K562 (cell line): ENCODE measurements around the gene DNAJC8. TPM values are rescaled to one million over a fixed set of nuclear protein-coding genes. Genes with fewer than 3 reads are reported as not detected.

Source experiments
- ATF7 ChIP-seq: fragments of 450-650 bp; IDR thresholded peaks from 2 replicates; pipeline ENCODE4 v1.7.1; 2014; ENCODE audit warnings: mild to moderate bottlenecking, moderate library complexity
- E2F1 ChIP-seq: sonication (generic); formaldehyde crosslinking; IDR thresholded peaks from 2 replicates; pipeline ENCODE4 v1.8.1; 2023; ENCODE audit warnings: mild to moderate bottlenecking, missing genetic modification reagents, moderate library complexity
- E2F6 ChIP-seq, 2 experiments: IDR thresholded peaks; 2 replicates each; pipeline ENCODE4 v1.6.1; 2011; ENCODE audit warnings: borderline replicate concordance in 1 of 2, control low read depth in 1 of 2, low read depth in 1 of 2, low read length in 1 of 2, mild to moderate bottlenecking in 1 of 2, mixed read lengths in 1 of 2, moderate library complexity in 1 of 2; ENCODE audit not compliant: insufficient read depth in 1 of 2, insufficient read length in 1 of 2, poor library complexity in 1 of 2, severe bottlenecking in 1 of 2; ENCODE audit errors: extremely low read depth in 1 of 2
- KDM5B ChIP-seq: fragments of 200-600 bp; sonication (generic); IDR thresholded peaks from 2 replicates; pipeline ENCODE4 v1.6.1; 2012; ENCODE audit warnings: low read depth, mild to moderate bottlenecking, moderate library complexity, low read length, control low read depth, inconsistent platforms; ENCODE audit not compliant: insufficient replicate concordance
- L3MBTL2 ChIP-seq: fragments of 450-650 bp; IDR thresholded peaks from 2 replicates; pipeline ENCODE4 v1.6.1; 2016; ENCODE audit warnings: mild to moderate bottlenecking, moderate library complexity
- NFRKB ChIP-seq: fragments of 450-650 bp; IDR thresholded peaks from 2 replicates; pipeline ENCODE4 v1.6.1; 2016; ENCODE audit warnings: low read depth
- PPARD ChIP-seq: fragments of 250-450 bp; sonication (Bioruptor Pico); IDR thresholded peaks from 2 replicates; pipeline ENCODE4 v1.8.0; 2022; ENCODE audit warnings: inconsistent platforms, mild to moderate bottlenecking, moderate library complexity
- SMAD4 ChIP-seq: fragments of 250-450 bp; sonication (Bioruptor Pico); conservative IDR thresholded peaks from 2 replicates; pipeline ENCODE4 v1.8.0; 2021; ENCODE audit warnings: inconsistent platforms, mild to moderate bottlenecking, moderate library complexity
- SMARCB1 ChIP-seq: IDR thresholded peaks from 2 replicates; pipeline ENCODE4 v1.6.1; 2011; ENCODE audit warnings: improper control_type of control experiment, low read depth; ENCODE audit not compliant: insufficient read length
- TAF7 ChIP-seq: fragments of 450-650 bp; IDR thresholded peaks from 2 replicates; pipeline ENCODE4 v1.6.1; 2016; ENCODE audit warnings: missing genetic modification characterization, missing compliant biosample characterization
- TBP ChIP-seq: optimal IDR thresholded peaks from 2 replicates; pipeline ENCODE3; 2011; ENCODE audit warnings: low read depth, low read length, improper control_type of control experiment
- TRIM24 ChIP-seq, 2 experiments: fragments of 450-650 bp; IDR thresholded peaks; 2 replicates each; pipeline ENCODE4 v1.6.1; 2016
- ZNF134 ChIP-seq: fragments of 250-450 bp; sonication (Bioruptor Pico); conservative IDR thresholded peaks from 2 replicates; pipeline ENCODE4 v1.4.0; 2020
- ZNF143 ChIP-seq: sonication (generic); formaldehyde crosslinking; IDR thresholded peaks from 2 replicates; pipeline ENCODE4 v1.9.0; 2022; ENCODE audit warnings: mild to moderate bottlenecking, missing genetic modification reagents
- ZNF407 ChIP-seq: fragments of 450-650 bp; IDR thresholded peaks from 2 replicates; pipeline ENCODE4 v1.6.1; 2016; ENCODE audit warnings: low read depth
- polyA plus RNA-seq, 8 experiments: library from polyadenylated mRNA; depleted of rRNA in 4 of 8; stranded (reverse) in 5 of 8; unstranded in 3 of 8; fragments of >200 nt; fragmentation: Nextera tagmentation in 2 of 8; fragmentation: Illumina TruSeq in 1 of 8; extraction: Ambion mirVana in 2 of 8; extraction: Trizol in 1 of 8; gene quantifications; 2 replicates each; pipeline versions ENCODE4 v1.2.1 to v1.2.3, GENCODE V29; 2011 to 2014; ENCODE audit warnings: inconsistent platforms in 1 of 8, missing spikeins in 1 of 8
- total RNA-seq, 7 experiments: library from RNA; depleted of rRNA in 6 of 7; stranded (reverse); fragments of >200 nt in 6 of 7; fragmentation: Illumina TruSeq in 2 of 7; extraction: Trizol in 2 of 7; gene quantifications; 2 replicates each; pipeline versions ENCODE4 v1.2.1 to v1.2.3, GENCODE V29; 2011 to 2021; ENCODE audit warnings: low replicate concordance in 1 of 7
- TF ChIP-seq, protein P1 (sequence below): fragments of 450-650 bp; formaldehyde crosslinking; IDR thresholded peaks from 2 replicates; pipeline ENCODE4 v1.4.0; 2020; ENCODE audit warnings: mild to moderate bottlenecking, moderate library complexity

Gene DNAJC8
- total and polyA plus RNA-seq, 9 of the 15 experiments (the other 6 are each of a cell fraction or from before 2014, with no cell fraction given): 143 to 508 (median 209) TPM

- TF ChIP-seq ZNF407 (no peak), TBP (peak; percentile 69), SMARCB1 (no peak), ATF7 (peak; percentile 31; the same call in 1 of the 2 replicates), TAF7 (tag) (no peak), SMAD4 (CRISPR knock-in tag) (no peak), KDM5B (no peak), E2F6 (IDR thresholded peaks at IDR 0.05; ENCODE audit: borderline replicate concordance in 1 of 2, extremely low read depth in 1 of 2, insufficient read depth in 1 of 2, insufficient read length in 1 of 2, low read depth in 1 of 2, low read length in 1 of 2, poor library complexity in 1 of 2, severe bottlenecking in 1 of 2) (peak in 1 of 2 experiments; percentile 50), ZNF134 (CRISPR knock-in tag) (no peak), E2F1 (CRISPR knock-in tag) (peak; percentile 22; the same call in 1 of the 2 replicates), NFRKB (0 out of 2 replicates have a peak, but pooled peaks have one; percentile 15), PPARD (CRISPR knock-in tag) (no peak), TRIM24 (IDR thresholded peaks at IDR 0.05) (peak; percentile 41 to 47; a peak in 3 of 4 replicates), L3MBTL2 (no peak), ZNF143 (CRISPR knock-in tag) (0 out of 2 replicates have a peak, but pooled peaks have one; percentile 0)
- TF ChIP-seq, protein P1, sequence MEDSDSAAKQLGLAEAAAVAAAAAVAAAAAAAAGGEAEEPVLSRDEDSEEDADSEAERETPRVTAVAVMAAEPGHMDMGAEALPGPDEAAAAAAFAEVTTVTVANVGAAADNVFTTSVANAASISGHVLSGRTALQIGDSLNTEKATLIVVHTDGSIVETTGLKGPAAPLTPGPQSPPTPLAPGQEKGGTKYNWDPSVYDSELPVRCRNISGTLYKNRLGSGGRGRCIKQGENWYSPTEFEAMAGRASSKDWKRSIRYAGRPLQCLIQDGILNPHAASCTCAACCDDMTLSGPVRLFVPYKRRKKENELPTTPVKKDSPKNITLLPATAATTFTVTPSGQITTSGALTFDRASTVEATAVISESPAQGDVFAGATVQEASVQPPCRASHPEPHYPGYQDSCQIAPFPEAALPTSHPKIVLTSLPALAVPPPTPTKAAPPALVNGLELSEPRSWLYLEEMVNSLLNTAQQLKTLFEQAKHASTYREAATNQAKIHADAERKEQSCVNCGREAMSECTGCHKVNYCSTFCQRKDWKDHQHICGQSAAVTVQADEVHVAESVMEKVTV (CRISPR knock-in tag): no peak
Observed at GRCh38 chr1:28236656-28237322, 4.0 kb upstream of the DNAJC8 start (continued).
